NAMALWA (cell line): ENCODE data around the gene ZDHHC14.

Source experiments
- DNase-seq: peaks from one replicate; pipeline ENCODE4 v3.0.0-alpha.2; 2015; ENCODE audit warnings: low spot score

ZDHHC14 gene

DNA sequence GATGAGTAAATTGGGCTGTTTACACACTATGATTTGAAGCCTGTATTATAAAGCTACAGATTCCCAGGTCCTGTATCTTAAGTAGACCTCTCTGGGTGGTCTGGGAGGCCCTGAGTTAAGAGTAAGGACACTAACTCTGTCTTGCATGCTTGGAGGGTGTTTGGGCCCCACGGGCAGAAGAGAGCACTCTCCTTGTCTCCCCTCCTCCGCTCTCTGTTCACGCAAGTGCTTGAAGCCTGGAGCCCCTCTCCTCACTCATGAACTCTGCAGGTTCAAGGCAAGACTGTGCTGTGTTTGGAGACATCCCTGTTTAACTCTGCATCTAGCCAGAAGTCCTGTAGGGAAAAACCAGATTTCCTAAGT, 154.0 kb downstream of the ZDHHC14 start:
- no peak for DNase-seq

- no peak for DNase-seq
These were observed 154.6 kb downstream of the ZDHHC14 start for GRCh38 chr6:157535340-157536222.

GRCh38 chr6:157536223-157536545, 155.2 kb downstream of the ZDHHC14 start:
- peak; percentile 38 for DNase-seq

DNA sequence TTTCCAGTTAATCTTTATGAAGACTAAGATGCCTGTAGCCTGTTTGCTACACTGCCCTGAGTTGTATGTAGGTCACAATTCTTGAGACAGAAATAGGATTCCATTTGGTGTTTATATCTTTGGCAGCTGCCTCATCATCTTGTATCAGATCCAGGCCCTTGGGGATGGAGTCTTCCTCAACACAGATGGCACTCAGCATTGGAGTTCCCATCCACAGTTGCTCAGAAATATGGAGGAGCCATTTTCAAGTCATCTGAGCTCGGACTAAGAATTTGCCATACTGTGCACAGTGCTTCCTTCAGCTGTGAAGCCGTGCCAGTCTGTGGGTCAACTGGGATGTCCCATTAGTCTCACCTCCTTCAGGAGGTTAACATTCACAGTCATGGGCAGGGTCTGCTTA, 156.6 kb downstream of the ZDHHC14 start:
- no peak for DNase-seq

- DNase-seq, result no peak
These were observed 157.2 kb downstream of the ZDHHC14 start for GRCh38 chr6:157538168-157538567.

DNA sequence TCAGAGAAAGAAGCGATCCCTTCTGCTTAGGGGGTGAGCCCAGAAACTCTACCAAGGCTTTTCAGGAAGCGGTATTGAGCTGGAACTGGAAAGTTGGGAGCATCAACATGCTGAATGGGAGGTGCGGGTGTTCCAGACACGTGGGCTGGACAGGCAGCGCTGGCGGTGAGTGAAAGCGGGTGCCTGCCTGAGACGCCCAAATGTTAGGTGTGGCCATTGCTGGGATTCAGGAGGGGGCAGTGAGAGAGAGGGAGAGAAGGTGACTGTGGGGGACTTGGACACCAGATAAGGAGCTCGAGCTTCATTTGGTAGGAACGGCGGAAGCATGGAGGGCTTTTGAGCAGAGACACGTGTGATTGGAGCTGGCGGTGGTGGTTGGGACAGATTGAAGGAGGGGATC, 157.7 kb downstream of the ZDHHC14 start:
- DNase-seq, result no peak

DNA sequence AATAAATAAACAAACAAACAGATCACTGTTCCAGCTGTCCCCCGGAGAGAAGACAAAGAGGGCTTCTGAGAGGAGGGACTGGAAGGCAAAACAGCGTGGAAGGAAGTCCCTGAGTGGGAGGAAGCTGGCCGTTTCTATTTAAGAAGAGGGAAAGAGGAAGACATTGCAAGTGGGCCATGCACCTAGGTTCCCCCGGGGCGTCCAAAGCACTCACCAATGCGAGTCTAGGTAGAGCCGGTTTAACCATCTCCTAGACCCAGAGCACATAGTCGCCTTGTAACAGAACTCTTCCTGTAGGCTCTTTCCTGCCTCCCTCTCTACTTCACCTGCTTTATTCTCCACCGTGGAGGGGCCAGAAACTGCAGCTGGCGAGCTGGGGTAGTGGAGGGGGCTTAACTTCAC, 158.4 kb downstream of the ZDHHC14 start:
- no peak for DNase-seq

GRCh38 chr6:157539900-157540752, 159.1 kb downstream of the ZDHHC14 start:
- no peak for DNase-seq

DNA sequence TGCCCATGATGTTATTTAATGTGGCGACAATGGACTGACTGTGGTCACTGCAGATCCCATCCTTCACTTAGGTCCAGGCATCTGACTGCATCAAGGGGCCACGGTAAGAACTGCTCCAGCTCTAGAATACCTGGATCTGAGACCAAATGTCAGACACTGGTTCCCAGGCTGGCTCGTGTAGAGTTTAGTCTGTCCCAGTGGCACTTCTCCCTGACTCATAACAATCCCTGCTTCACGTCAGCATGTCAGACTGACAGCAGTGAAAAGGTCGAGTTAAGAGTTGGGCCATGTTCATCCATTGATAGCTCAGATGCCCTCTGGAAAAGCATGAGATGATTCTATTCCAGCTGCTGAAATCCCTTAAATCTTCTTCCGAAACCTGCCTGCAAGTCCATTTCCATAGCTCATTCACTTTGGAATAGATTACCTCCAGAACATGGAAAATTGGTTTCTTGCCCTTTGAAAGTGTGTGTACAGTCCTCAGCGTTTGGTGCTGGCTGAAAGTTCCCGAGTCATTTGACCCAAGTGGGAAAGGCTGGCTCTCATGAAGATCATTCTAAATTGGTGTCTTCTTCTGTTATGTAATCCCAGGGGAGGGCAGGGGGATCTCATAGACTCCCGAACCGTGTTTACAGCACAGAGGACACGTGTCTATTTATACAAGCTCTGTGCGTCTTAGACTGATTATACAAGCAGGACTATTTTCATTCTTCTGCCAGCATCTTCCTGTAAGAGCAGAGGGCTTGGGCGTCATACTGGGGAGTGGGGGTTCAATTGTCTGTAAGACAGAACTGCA, 160.8 kb downstream of the ZDHHC14 start:
- no peak for DNase-seq

- DNase-seq, result no peak
These were observed 161.6 kb downstream of the ZDHHC14 start for GRCh38 chr6:157542414-157543160.

GRCh38 chr6:157546321-157546720, 165.3 kb downstream of the ZDHHC14 start:
- DNase-seq, result no peak

- no peak for DNase-seq
These were observed 166.1 kb downstream of the ZDHHC14 start for GRCh38 chr6:157547112-157547511.

GRCh38 chr6:157548635-157549467, 167.9 kb downstream of the ZDHHC14 start:
- DNase-seq, result no peak

- DNase-seq, result no peak
These were observed 168.4 kb downstream of the ZDHHC14 start for GRCh38 chr6:157549468-157549745.

GRCh38 chr6:157550114-157550989, 169.4 kb downstream of the ZDHHC14 start:
- DNase-seq, result no peak

GRCh38 chr6:157551041-157551832, 170.2 kb downstream of the ZDHHC14 start:
- no peak for DNase-seq

DNA sequence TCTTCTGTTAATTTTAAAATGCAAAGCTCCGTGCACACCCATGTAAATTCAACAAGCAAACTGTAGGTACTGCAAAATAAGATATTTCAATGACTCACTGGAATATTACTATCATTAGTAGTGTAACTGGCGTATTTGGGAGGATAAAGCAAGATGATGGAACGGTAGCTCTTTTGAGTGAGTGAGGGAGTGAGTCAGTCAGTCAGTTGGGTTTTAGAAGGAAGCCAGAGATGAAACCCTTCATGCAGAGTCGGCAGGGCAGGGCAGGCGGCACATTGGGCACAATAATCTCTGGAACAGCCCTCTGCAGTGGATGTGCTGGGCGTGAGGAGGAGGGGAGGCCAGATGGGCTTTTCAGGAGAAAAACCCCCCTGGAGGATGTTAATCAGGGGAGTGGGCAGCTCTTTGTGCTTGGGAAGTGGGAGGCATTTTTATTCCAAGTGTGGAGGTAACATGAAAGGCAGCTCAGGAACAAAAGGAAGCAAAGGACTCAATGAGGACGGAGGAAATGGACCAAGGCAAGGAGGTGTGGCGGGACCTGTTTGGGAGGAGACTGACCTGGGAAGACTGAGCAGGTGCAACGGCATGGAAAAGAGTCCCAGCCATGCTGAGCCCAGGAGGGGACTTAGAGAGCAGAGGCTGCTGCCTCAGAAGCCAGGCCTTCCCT, 171.2 kb downstream of the ZDHHC14 start:
- DNase-seq, result no peak

DNA sequence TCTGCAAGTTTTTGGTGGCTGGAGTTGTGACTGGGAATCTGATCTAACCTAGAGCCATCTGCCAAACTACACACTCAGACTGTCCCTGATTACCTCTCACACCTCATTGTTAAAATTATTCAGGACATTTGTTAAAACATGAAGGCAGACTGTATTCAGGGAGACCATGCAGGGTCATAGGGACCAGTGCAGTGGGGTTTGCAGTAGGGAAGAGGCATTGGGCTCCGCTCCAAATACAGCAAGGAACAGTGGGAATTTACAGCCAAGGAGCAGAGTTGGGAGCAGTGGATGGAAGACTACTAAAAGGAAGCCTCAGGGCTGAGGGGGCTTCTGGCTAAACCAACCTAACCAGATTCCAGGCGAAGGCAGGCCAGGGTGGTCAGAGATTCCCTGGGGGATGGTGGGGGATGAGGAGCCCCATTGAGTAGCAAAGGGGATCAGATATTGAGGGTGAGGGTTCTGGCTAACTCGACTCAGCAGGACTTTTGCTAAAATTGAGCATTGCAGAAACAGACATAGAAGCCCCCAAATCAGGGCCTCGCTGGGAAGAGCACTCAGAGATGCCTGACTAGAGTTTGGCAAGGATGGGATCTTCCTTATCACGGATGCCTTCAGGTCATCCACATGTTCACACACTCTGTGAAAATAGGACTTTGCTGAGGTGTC, 172.0 kb downstream of the ZDHHC14 start:
- no peak for DNase-seq
